ENCODE data around the gene TMEM201. TPM values are rescaled to one million over a fixed set of nuclear protein-coding genes. Genes with fewer than 3 reads are reported as not detected.

Gene TMEM201
- total and polyA plus RNA-seq, 2 of the 4 experiments (the other 2 are of a cell fraction): 1.3 to 8.7 TPM

GRCh38 chr1:9604836-9605235, 16.1 kb downstream of the TMEM201 start:
- Histone ChIP-seq H2AK5ac (ENCODE audit: low read depth, low read length) (no peak overlapping the region), H3K27ac (ENCODE audit: insufficient read depth, low read length) (no peak overlapping the region), H3K4me1 (ENCODE audit: control insufficient read depth, insufficient read depth, low read length) (no peaks in the 10 kb centered on the region; the same call in 1 of the 2 replicates), H3K79me1 (ENCODE audit: low read depth in 1 of 2, low read length in 2 of 2) (no peaks in the 10 kb centered on the region), H3K36me3 (ENCODE audit: control insufficient read depth, insufficient read depth, low read length) (peaks cover 26% of the 10 kb centered on the region), H3K9me1 (ENCODE audit: insufficient read depth, low read length) (no peaks in the 10 kb centered on the region), H3K23ac (ENCODE audit: low read depth, low read length) (no peak overlapping the region), H2AK9ac (replicated peaks; ENCODE audit: low read depth, low read length, poor library complexity) (no peak overlapping the region), H3K4ac (ENCODE audit: low read depth, low read length) (no peak overlapping the region), H4K20me1 (ENCODE audit: insufficient read depth, low read length) (no peaks in the 10 kb centered on the region; the same call in 1 of the 2 replicates), H2BK20ac (ENCODE audit: low read depth, low read length) (no peak overlapping the region), H3K18ac (ENCODE audit: low read depth, low read length) (no peak overlapping the region), H3K4me2 (ENCODE audit: low read depth, low read length) (no peak overlapping the region), H3K27me3 (ENCODE audit: control insufficient read depth, insufficient read depth, low read length) (no peaks in the 10 kb centered on the region), H2AFZ (replicated peaks; ENCODE audit: low read length, poor library complexity) (no peak overlapping the region), H3K9me3 (ENCODE audit: control insufficient read depth, insufficient read depth, low read length) (no peaks in the 10 kb centered on the region), H2BK15ac (ENCODE audit: low read depth, low read length) (no peak overlapping the region), H3K56ac (ENCODE audit: extremely low read depth, insufficient read depth, low read length) (no peak overlapping the region), H3K9ac (ENCODE audit: low read depth, low read length) (no peak overlapping the region), H4K91ac (ENCODE audit: insufficient read depth, low read depth, low read length) (no peak overlapping the region), H3K4me3 (ENCODE audit: insufficient read depth, low read depth, low read length) (no peak overlapping the region), H4K5ac (ENCODE audit: low read depth, low read length) (no peak overlapping the region), H3K14ac (replicated peaks; ENCODE audit: low read depth, low read length) (no peak overlapping the region), H2BK120ac (ENCODE audit: low read depth, low read length) (no peak overlapping the region), H2BK5ac (ENCODE audit: low read depth, low read length, poor library complexity, severe bottlenecking) (no peak overlapping the region), H4K8ac (ENCODE audit: low read depth in 2 of 2, low read length in 2 of 2) (no peak overlapping the region)
- 73% methylated on average over 4 of the region's 15 CpGs; no CpG with 5 or more reads in 1 of the 2 experiments for WGBS, 2 experiments (ENCODE audit: extremely low coverage in 2 of 2, insufficient read length in 1 of 2)
- ATAC-seq (ENCODE audit: low read depth) (no peak), DNase-seq (no peak)
- POLR2A ChIA-PET (ENCODE audit: unreplicated experiment): no interaction called here
- CTCF ChIA-PET: no interaction called here
- no TSS peak for BruUV-seq (replicated peaks)
- intact Hi-C loops (cut with micrococcal nuclease) (no loop called here), dilution Hi-C loops (cut with HindIII; ENCODE audit: low sequenced_read_pairs, unreplicated experiment) (no loop called here), in situ Hi-C loops (cut with MboI; ENCODE audit: low sequenced_read_pairs) (no loop called here)
- TF ChIP-seq ELK1 (IDR thresholded peaks at IDR 0.05; ENCODE audit: borderline replicate concordance, low read depth, low read length) (no peak), MAFK (IDR thresholded peaks at IDR 0.05; ENCODE audit: low read depth, low read length) (no peak), CEBPB (IDR thresholded peaks at IDR 0.05; ENCODE audit: low read depth, low read length) (no peak), MAZ (IDR thresholded peaks at IDR 0.05; ENCODE audit: borderline replicate concordance, low read depth, low read length) (no peak)

Data from IMR-90 (cell line).